ENCODE data around the gene NATD1. TPM values are rescaled to one million over a fixed set of nuclear protein-coding genes. Genes with fewer than 3 reads are reported as not detected.

The NATD1 gene
- total RNA-seq, 1 donor from 2014 or later = 19.5 TPM

- ATAC-seq (no peak), DNase-seq (no peak)
- Histone ChIP-seq H3K4me1 (peaks cover 38% of the 10 kb centered on the region), H3K27me3 (no peaks in the 10 kb centered on the region), H3K4me3 (no peak overlapping the region), H3K27ac (no peak overlapping the region), H3K9me3 (no peaks in the 10 kb centered on the region), H3K36me3 (no peaks in the 10 kb centered on the region)
- intact Hi-C loops (cut with DNase I) = no loop called here
- TF ChIP-seq, protein P1, sequence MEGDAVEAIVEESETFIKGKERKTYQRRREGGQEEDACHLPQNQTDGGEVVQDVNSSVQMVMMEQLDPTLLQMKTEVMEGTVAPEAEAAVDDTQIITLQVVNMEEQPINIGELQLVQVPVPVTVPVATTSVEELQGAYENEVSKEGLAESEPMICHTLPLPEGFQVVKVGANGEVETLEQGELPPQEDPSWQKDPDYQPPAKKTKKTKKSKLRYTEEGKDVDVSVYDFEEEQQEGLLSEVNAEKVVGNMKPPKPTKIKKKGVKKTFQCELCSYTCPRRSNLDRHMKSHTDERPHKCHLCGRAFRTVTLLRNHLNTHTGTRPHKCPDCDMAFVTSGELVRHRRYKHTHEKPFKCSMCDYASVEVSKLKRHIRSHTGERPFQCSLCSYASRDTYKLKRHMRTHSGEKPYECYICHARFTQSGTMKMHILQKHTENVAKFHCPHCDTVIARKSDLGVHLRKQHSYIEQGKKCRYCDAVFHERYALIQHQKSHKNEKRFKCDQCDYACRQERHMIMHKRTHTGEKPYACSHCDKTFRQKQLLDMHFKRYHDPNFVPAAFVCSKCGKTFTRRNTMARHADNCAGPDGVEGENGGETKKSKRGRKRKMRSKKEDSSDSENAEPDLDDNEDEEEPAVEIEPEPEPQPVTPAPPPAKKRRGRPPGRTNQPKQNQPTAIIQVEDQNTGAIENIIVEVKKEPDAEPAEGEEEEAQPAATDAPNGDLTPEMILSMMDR (IDR thresholded peaks at IDR 0.05) = no peak
Observed at GRCh38 chr17:21291357-21291756, 38.1 kb upstream of the NATD1 start.

GRCh38 chr17:21289902-21290571 is 36.8 kb upstream of the NATD1 start:
- H3K4me1 ChIP-seq = peaks cover 38% of the 10 kb centered on the region
- no peak overlapping the region for H3K27ac ChIP-seq
- no peaks in the 10 kb centered on the region for H3K27me3 ChIP-seq
- no peak overlapping the region for H3K4me3 ChIP-seq
- H3K9me3 ChIP-seq = no peaks in the 10 kb centered on the region
- H3K36me3 ChIP-seq = no peaks in the 10 kb centered on the region
- intact Hi-C loops (cut with DNase I) = no loop called here
- ATAC-seq (no peak), DNase-seq (no peak)
- TF ChIP-seq, protein P1 (IDR thresholded peaks at IDR 0.05) = no peak

- Histone ChIP-seq H3K4me1 (peaks cover 38% of the 10 kb centered on the region), H3K27ac (peak overlapping the region; percentile 86), H3K9me3 (no peaks in the 10 kb centered on the region), H3K36me3 (no peaks in the 10 kb centered on the region), H3K27me3 (no peaks in the 10 kb centered on the region), H3K4me3 (no peak overlapping the region)
- TF ChIP-seq, protein P1 (IDR thresholded peaks at IDR 0.05) = no peak
- DNase-seq (no peak), ATAC-seq (no peak)
- intact Hi-C loops (cut with DNase I) = no loop called here
Observed at GRCh38 chr17:21289175-21289901, 36.1 kb upstream of the NATD1 start.

DNA sequence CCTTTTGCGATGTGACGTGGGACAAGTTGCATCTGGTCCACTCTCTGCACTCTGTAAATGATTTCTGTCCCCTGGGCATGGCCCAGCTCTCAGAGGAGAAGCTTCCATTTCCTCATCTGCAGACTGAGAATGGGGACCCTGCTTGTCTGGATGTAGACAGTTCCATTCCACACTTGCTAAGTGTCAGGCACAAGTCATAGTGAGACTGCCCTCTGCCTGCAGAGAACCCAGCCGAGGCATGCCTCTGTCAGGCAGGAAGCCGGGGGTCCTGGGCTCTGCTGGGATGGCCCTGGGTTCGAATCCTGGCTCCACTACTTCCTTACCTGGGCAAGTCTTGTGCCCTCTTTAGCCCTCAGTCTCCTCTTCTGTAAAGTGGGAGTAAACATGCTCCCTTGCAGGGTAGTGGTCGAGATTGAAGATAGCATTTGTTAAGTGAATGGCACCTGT is 35.4 kb upstream of the NATD1 start:
- DNase-seq (no peak), ATAC-seq (no peak)
- Histone ChIP-seq H3K36me3 (no peaks in the 10 kb centered on the region), H3K4me1 (peaks cover 42% of the 10 kb centered on the region), H3K4me3 (peak overlapping the region; percentile 92), H3K27ac (peak overlapping the region; percentile 86), H3K27me3 (no peaks in the 10 kb centered on the region), H3K9me3 (no peaks in the 10 kb centered on the region)
- intact Hi-C loops (cut with DNase I) = no loop called here
- TF ChIP-seq, protein P1 (IDR thresholded peaks at IDR 0.05) = no peak

DNA sequence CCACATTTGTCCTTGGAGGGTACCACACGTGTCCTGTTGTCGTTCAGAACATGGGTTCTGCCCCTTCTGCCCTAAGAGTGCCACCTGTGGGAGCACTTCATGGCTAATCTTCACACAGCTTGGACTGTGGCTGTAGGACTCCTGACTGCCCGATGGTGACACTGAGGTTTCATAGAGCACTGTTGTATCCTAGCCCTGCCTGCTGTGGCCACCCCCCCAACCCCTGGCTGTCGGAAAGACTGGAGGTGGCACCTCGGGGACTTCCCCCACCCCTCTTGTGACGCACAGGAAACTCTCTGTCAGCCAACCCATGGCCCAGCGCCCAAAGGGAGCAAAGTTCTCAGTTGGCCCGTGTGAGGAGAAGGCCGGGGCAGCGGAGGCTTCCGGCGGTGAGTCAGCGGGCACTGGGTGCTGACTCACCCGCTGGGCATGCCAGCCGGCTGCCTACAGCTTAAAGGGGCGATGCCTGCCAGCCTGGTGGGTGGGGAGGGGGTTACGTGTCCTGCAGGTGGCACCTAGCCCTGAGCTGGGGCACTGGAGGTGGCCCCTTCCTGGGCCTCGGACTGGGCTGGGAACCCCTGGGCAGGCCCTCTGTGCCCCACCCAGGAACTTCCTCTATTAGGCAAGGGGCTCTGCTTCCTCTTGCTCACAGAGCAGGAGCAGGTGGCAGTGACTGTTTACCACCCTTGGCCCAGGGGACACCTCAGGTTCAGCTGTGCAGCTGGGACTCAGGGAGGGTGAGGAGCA is 34.7 kb upstream of the NATD1 start:
- peak; percentile 71 for ATAC-seq
- peaks cover 47% of the 10 kb centered on the region for H3K4me1 ChIP-seq
- intact Hi-C loops (cut with DNase I) = no loop called here

More for the DNA sequence above, 34.7 kb upstream of the NATD1 start:
- Histone ChIP-seq H3K9me3 (no peaks in the 10 kb centered on the region), H3K27me3 (no peaks in the 10 kb centered on the region), H3K36me3 (no peaks in the 10 kb centered on the region), H3K27ac (peak overlapping the region; percentile 86), H3K4me3 (peak overlapping the region; percentile 92)
- TF ChIP-seq, protein P1 (IDR thresholded peaks at IDR 0.05) = no peak
- DNase-seq = peak; percentile 98
